MCF 10A (cell line): ENCODE data around the gene UVSSA. TPM values are rescaled to one million over a fixed set of nuclear protein-coding genes. Genes with fewer than 3 reads are reported as not detected.

ENCODE experiments used
- BruUV-seq: library from RNA; stranded (reverse); fragments of 400-500 nt; replicated peaks from 2 replicates; lab custom pipeline; 2021; lab: Mats Ljungman, UMichigan
- CTCF ChIA-PET: fragments of 300-600 bp; sonication (Branson Sonifier 250); formaldehyde crosslinking; extraction: SDS; loops from one replicate; lab custom pipeline; 2021; ENCODE audit warnings: antibody characterized with exemption, inconsistent platforms; lab: Yijun Ruan, JAX
- POLR2A ChIA-PET: fragments of 300-600, 350-650 bp; sonication (Branson Sonifier 250); formaldehyde crosslinking; extraction: SDS; loops from one replicate; lab custom pipeline; 2020; ENCODE audit warnings: antibody characterized with exemption, inconsistent platforms; lab: Yijun Ruan, JAX
- DNase-seq: peaks from one replicate; pipeline ENCODE4 v3.0.0-alpha.2; 2018; ENCODE audit not compliant: unreplicated experiment
- H3K27ac Mint-ChIP-seq: one replicate; pipeline ENCODE4 v1.8.0; 2022; ENCODE audit warnings: mild to moderate bottlenecking, low read depth, mixed read lengths; ENCODE audit not compliant: unreplicated experiment
- H3K27me3 Mint-ChIP-seq: one replicate; pipeline ENCODE4 v1.8.0; 2022; ENCODE audit warnings: mixed read lengths; ENCODE audit not compliant: insufficient read depth, unreplicated experiment
- H3K36me3 Mint-ChIP-seq: one replicate; pipeline ENCODE4 v1.8.0; 2022; ENCODE audit warnings: mild to moderate bottlenecking, moderate library complexity, mixed read lengths; ENCODE audit not compliant: insufficient read depth, unreplicated experiment
- H3K4me1 Mint-ChIP-seq: one replicate; pipeline ENCODE4 v1.8.0; 2022; ENCODE audit warnings: mixed read lengths; ENCODE audit not compliant: insufficient read depth, unreplicated experiment
- H3K4me3 Mint-ChIP-seq: one replicate; pipeline ENCODE4 v1.8.0; 2022; ENCODE audit warnings: mild to moderate bottlenecking, moderate library complexity, mixed read lengths; ENCODE audit not compliant: unreplicated experiment
- H3K9me3 Mint-ChIP-seq: one replicate; pipeline ENCODE4 v1.8.0; 2022; ENCODE audit warnings: mixed read lengths; ENCODE audit not compliant: unreplicated experiment
- CTCF ChIP-seq: fragments of 200-600 bp; IDR thresholded peaks from one replicate; pipeline ENCODE4 v1.8.0; 2022; ENCODE audit warnings: antibody characterized with exemption, mild to moderate bottlenecking; ENCODE audit not compliant: unreplicated experiment
- intact Hi-C: fragments of 100-400 bp; cut with micrococcal nuclease; formaldehyde crosslinking; loops from 2 replicates; pipeline ENCODE4 v1.14.1; 2022
- total RNA-seq: library from RNA; stranded (reverse); gene quantifications from 2 replicates; pipeline ENCODE4 v1.2.3, GENCODE V29; 2022

Gene UVSSA
- total RNA-seq, 1 experiment from 2014 or later, result 43.6 TPM

- CTCF ChIA-PET, result interaction anchor here (1.0 kb wide), 1 partner anchor 162 kb away, joined by 5 read pairs; no protein-coding TSS in a partner anchor
- no peaks in the 10 kb centered on the region for H3K27me3 Mint-ChIP-seq
- H3K4me3 Mint-ChIP-seq, result no peak overlapping the region
- POLR2A ChIA-PET, result no interaction called here
- no peak overlapping the region for H3K27ac Mint-ChIP-seq
- peaks cover 8% of the 10 kb centered on the region for H3K9me3 Mint-ChIP-seq
- H3K36me3 Mint-ChIP-seq, result peaks cover 55% of the 10 kb centered on the region
- DNase-seq, result no peak
- no TSS peak for BruUV-seq
- peaks cover 21% of the 10 kb centered on the region for H3K4me1 Mint-ChIP-seq
- TF ChIP-seq CTCF, result no peak
- intact Hi-C loops, result loop anchor here (10.0 kb wide), 1 partner anchor 384 kb away; the partner anchor contains the start of genes TACC3 and TMEM129
Observed at GRCh38 chr4:1340861-1341260, 6.1 kb upstream of the UVSSA start.

DNA sequence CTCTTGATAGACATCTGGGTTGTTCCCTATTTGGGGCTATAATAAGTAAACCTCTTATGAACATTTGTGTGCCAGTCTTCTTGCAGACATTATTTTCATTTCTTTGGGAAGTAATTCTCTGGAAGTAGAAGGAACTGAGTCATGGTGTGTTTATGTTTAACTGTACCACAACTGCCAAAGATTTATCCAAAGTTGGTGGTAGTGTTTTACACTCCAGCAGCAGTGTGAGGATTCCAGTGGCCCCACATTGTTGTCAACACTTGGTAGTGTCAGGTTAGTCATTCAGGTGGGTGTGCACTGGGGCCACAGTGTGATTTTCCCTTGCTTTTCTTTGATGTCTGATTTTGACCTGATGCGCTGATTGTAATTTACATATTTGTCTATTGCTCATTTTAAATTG lies 5.0 kb upstream of the UVSSA start:
- Mint-ChIP-seq H3K27me3 (no peaks in the 10 kb centered on the region), H3K4me1 (peaks cover 22% of the 10 kb centered on the region), H3K27ac (no peak overlapping the region), H3K4me3 (no peak overlapping the region), H3K36me3 (peaks cover 44% of the 10 kb centered on the region), H3K9me3 (peaks cover 7% of the 10 kb centered on the region)
- no peak for DNase-seq
- no peak for TF ChIP-seq CTCF
- ChIA-PET POLR2A (no interaction called here), CTCF (no interaction called here)
- BruUV-seq, result no TSS peak
- intact Hi-C loops, result loop anchor here (10.0 kb wide), 1 partner anchor 383 kb away; the partner anchor contains the start of genes TACC3 and TMEM129

DNA sequence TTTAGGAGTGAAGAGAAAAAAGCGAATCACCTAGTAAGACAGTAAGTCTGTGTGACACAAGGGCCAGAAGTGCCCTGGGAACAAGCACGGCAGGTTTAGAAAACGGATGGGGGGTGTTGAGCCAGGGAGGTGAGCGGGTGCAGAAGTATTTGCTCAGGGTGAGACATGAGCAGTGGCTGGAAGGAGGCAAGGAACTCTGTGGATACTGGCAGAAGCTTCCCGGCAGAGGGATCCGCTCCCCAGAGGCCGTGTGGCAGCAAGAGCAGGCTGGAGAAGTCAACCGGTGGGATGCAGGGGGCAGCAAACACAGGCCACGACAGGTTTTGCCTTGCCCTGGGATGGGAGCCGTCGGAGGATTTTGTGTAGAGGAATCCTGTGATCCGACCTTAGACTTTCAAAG lies 2.3 kb upstream of the UVSSA start:
- no TSS peak for BruUV-seq
- POLR2A ChIA-PET, result interaction anchor here (0.9 to 4.7 kb wide), 3 partner anchors 54 to 110 kb away, joined by 3 to 79 read pairs (median 4); partner anchors contain the start of gene MAEA
- no peak for TF ChIP-seq CTCF
- intact Hi-C loops, result loop anchor here (5.0 to 10.0 kb wide), 2 partner anchors 42 to 380 kb away; partner anchors contain the start of genes TACC3 and TMEM129
- Mint-ChIP-seq H3K36me3 (peaks cover 25% of the 10 kb centered on the region), H3K27me3 (no peaks in the 10 kb centered on the region), H3K27ac (no peak overlapping the region), H3K4me3 (peak overlapping the region; percentile 89), H3K4me1 (peaks cover 27% of the 10 kb centered on the region), H3K9me3 (no peaks in the 10 kb centered on the region)
- no peak for DNase-seq
- CTCF ChIA-PET, result interaction anchor here (0.9 kb wide), 1 partner anchor 56 kb away, joined by 3 read pairs; no protein-coding TSS in a partner anchor

GRCh38 chr4:1345903-1346780 lies 866 bp upstream of the UVSSA start:
- H3K27me3 Mint-ChIP-seq, result no peaks in the 10 kb centered on the region
- CTCF ChIA-PET, result interaction anchor here (0.5 to 2.6 kb wide), 10 partner anchors 10 to 609 kb away, joined by 3 to 12 read pairs (median 4); partner anchors contain the start of gene MAEA
- BruUV-seq, result TSS peak; percentile 18
- H3K4me1 Mint-ChIP-seq, result peaks cover 27% of the 10 kb centered on the region
- POLR2A ChIA-PET, result interaction anchor here (0.7 to 4.7 kb wide), 22 partner anchors 16 to 442 kb away, joined by 3 to 112 read pairs (median 4); partner anchors contain the start of genes CTBP1, MAEA and SLBP
- no peaks in the 10 kb centered on the region for H3K9me3 Mint-ChIP-seq
- TF ChIP-seq CTCF, result peak; percentile 25
- peak overlapping the region; percentile 89 for H3K4me3 Mint-ChIP-seq
- peaks cover 22% of the 10 kb centered on the region for H3K36me3 Mint-ChIP-seq
- peak overlapping the region; percentile 83 for H3K27ac Mint-ChIP-seq
- intact Hi-C loops, result loop anchor here (1.0 to 10.0 kb wide), 6 partner anchors 44 to 379 kb away; partner anchors contain the start of genes CTBP1, TACC3 and TMEM129
- DNase-seq, result peak; percentile 47
